Liver (tissue), 3 donors: ENCODE measurements around the gene CADPS.

ENCODE experiments used
- ATF3 ChIP-seq: IDR thresholded peaks from 2 replicates; pipeline ENCODE4 v1.6.1; 2016; ENCODE audit warnings: antibody characterized with exemption
- EGR1 ChIP-seq, 2 donors: IDR thresholded peaks; 2 replicates each; pipeline ENCODE4 v1.6.1; 2016 to 2018; ENCODE audit warnings: antibody characterized with exemption in 2 of 2, low read depth in 2 of 2
- GABPA ChIP-seq, 2 donors: IDR thresholded peaks in 1 of 2; conservative IDR thresholded peaks in 1 of 2; 2 replicates each; pipeline ENCODE4 v1.6.1; 2016; ENCODE audit warnings: antibody characterized with exemption in 2 of 2, mild to moderate bottlenecking in 1 of 2, moderate library complexity in 1 of 2
- HNF4G ChIP-seq: IDR thresholded peaks from 2 replicates; pipeline ENCODE4 v1.6.1; 2016; ENCODE audit warnings: antibody characterized with exemption
- JUND ChIP-seq, 2 donors: IDR thresholded peaks; 2 replicates each; pipeline ENCODE4 v1.6.1; 2016; ENCODE audit warnings: antibody characterized with exemption in 2 of 2
- RAD21 ChIP-seq, 2 donors: IDR thresholded peaks; 2 replicates each; pipeline ENCODE4 v1.6.1; 2016; ENCODE audit warnings: antibody characterized with exemption in 2 of 2, mild to moderate bottlenecking in 2 of 2
- RXRA ChIP-seq, 2 donors: IDR thresholded peaks; 2 replicates each; pipeline ENCODE4 v1.6.1; 2017 to 2018; ENCODE audit warnings: antibody characterized with exemption in 2 of 2, mild to moderate bottlenecking in 1 of 2
- SP1 ChIP-seq: IDR thresholded peaks from 2 replicates; pipeline ENCODE4 v1.6.1; 2018; ENCODE audit warnings: antibody characterized with exemption, mild to moderate bottlenecking
- TAF1 ChIP-seq: conservative IDR thresholded peaks from 2 replicates; pipeline ENCODE4 v1.6.1; 2016; ENCODE audit warnings: antibody characterized with exemption, mild to moderate bottlenecking
- TF ChIP-seq, protein P1 (sequence below): fragments of 150-350 bp; IDR thresholded peaks from 2 replicates; pipeline ENCODE4 v1.5.1; 2017; ENCODE audit warnings: improper control_type of control experiment, low read depth, low read length; ENCODE audit not compliant: missing input control
- TF ChIP-seq, protein P2 (sequence below): IDR thresholded peaks from 2 replicates; pipeline ENCODE4 v1.6.1; 2016; ENCODE audit warnings: antibody characterized with exemption, mild to moderate bottlenecking
- donor health status: healthy.
- donor health status: healthy.

- TF ChIP-seq, protein P1, sequence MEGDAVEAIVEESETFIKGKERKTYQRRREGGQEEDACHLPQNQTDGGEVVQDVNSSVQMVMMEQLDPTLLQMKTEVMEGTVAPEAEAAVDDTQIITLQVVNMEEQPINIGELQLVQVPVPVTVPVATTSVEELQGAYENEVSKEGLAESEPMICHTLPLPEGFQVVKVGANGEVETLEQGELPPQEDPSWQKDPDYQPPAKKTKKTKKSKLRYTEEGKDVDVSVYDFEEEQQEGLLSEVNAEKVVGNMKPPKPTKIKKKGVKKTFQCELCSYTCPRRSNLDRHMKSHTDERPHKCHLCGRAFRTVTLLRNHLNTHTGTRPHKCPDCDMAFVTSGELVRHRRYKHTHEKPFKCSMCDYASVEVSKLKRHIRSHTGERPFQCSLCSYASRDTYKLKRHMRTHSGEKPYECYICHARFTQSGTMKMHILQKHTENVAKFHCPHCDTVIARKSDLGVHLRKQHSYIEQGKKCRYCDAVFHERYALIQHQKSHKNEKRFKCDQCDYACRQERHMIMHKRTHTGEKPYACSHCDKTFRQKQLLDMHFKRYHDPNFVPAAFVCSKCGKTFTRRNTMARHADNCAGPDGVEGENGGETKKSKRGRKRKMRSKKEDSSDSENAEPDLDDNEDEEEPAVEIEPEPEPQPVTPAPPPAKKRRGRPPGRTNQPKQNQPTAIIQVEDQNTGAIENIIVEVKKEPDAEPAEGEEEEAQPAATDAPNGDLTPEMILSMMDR = no peak
- TF ChIP-seq SP1 (no peak), JUND (IDR thresholded peaks at IDR 0.05) (no peak), TAF1 (no peak), HNF4G (no peak), RAD21 (IDR thresholded peaks at IDR 0.05) (no peak), GABPA (IDR thresholded peaks at IDR 0.05 in 1 of 2, conservative IDR thresholded peaks at IDR 0.05 in 1 of 2) (no peak), RXRA (IDR thresholded peaks at IDR 0.05) (no peak), ATF3 (no peak), EGR1 (IDR thresholded peaks at IDR 0.05; ENCODE audit: low read depth in 2 of 2) (no peak)
- TF ChIP-seq, protein P2, sequence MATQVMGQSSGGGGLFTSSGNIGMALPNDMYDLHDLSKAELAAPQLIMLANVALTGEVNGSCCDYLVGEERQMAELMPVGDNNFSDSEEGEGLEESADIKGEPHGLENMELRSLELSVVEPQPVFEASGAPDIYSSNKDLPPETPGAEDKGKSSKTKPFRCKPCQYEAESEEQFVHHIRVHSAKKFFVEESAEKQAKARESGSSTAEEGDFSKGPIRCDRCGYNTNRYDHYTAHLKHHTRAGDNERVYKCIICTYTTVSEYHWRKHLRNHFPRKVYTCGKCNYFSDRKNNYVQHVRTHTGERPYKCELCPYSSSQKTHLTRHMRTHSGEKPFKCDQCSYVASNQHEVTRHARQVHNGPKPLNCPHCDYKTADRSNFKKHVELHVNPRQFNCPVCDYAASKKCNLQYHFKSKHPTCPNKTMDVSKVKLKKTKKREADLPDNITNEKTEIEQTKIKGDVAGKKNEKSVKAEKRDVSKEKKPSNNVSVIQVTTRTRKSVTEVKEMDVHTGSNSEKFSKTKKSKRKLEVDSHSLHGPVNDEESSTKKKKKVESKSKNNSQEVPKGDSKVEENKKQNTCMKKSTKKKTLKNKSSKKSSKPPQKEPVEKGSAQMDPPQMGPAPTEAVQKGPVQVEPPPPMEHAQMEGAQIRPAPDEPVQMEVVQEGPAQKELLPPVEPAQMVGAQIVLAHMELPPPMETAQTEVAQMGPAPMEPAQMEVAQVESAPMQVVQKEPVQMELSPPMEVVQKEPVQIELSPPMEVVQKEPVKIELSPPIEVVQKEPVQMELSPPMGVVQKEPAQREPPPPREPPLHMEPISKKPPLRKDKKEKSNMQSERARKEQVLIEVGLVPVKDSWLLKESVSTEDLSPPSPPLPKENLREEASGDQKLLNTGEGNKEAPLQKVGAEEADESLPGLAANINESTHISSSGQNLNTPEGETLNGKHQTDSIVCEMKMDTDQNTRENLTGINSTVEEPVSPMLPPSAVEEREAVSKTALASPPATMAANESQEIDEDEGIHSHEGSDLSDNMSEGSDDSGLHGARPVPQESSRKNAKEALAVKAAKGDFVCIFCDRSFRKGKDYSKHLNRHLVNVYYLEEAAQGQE = no peak
These were observed 420.3 kb downstream of the CADPS start for GRCh38 chr3:62454916-62455315.
